Activated T-helper 2 cell treated with anti-CD3 and anti-CD28 coated beads, Interferon-gamma antibody, Interleukin-2, Interleukin-4, amounts not matched to agents 10 μg/mL and 5 μg/mL and 100 μg/mL, durations not matched to agents 14 hours and 24 hours and 36 hours (primary cell): Measurements from ENCODE around the gene MTF2. TPM values are rescaled to one million over a fixed set of nuclear protein-coding genes. Genes with fewer than 3 reads are reported as not detected.
A peak's percentile ranks its signal among the peaks of the same experiment; 100 is the strongest.

ENCODE experiments used
- DNase-seq: peaks from one replicate; pipeline ENCODE4 v3.0.0; 2021; ENCODE audit warnings: low spot score
- H3K27ac Mint-ChIP-seq: one replicate; pipeline ENCODE4 v1.8.0; 2021; ENCODE audit warnings: mixed read lengths
- H3K27me3 Mint-ChIP-seq: one replicate; pipeline ENCODE4 v1.8.0; 2021; ENCODE audit warnings: low read depth, mixed read lengths
- H3K36me3 Mint-ChIP-seq: one replicate; pipeline ENCODE4 v1.8.0; 2021; ENCODE audit warnings: low read depth, mixed read lengths
- H3K4me1 Mint-ChIP-seq: one replicate; pipeline ENCODE4 v1.8.0; 2021; ENCODE audit warnings: low read depth, mixed read lengths
- H3K4me3 Mint-ChIP-seq: one replicate; pipeline ENCODE4 v1.8.0; 2021; ENCODE audit warnings: low read depth, mild to moderate bottlenecking, moderate library complexity, mixed read lengths
- H3K9me3 Mint-ChIP-seq: one replicate; pipeline ENCODE4 v1.8.0; 2021; ENCODE audit warnings: mixed read lengths
- intact Hi-C: fragments of 100-400 bp; cut with micrococcal nuclease; formaldehyde crosslinking; loops from one replicate; pipeline ENCODE4 v1.15.1; 2023
- total RNA-seq: library from RNA; stranded (reverse); gene quantifications from 2 replicates; pipeline ENCODE4 v1.2.3, GENCODE V29; 2022

Gene MTF2
- total RNA-seq, 1 donor from 2014 or later, result 73.1 TPM

- H3K9me3 Mint-ChIP-seq, result no peaks in the 10 kb centered on the region
- H3K27me3 Mint-ChIP-seq, result no peaks in the 10 kb centered on the region
- intact Hi-C loops, result loop anchor here (1.0 to 10.0 kb wide), 5 partner anchors 38 to 666 kb away; partner anchors contain the start of genes DIPK1A and RPL5
- H3K27ac Mint-ChIP-seq, result peak within 1 kb of the TSS; percentile 99
- peaks cover 53% of the 10 kb centered on the region for H3K36me3 Mint-ChIP-seq
- peak within 1 kb of the TSS; percentile 97 for H3K4me3 Mint-ChIP-seq
- peaks cover 55% of the 10 kb centered on the region for H3K4me1 Mint-ChIP-seq
- no peak for DNase-seq
Observed at GRCh38 chr1:93180723-93181613, 101.9 kb downstream of the MTF2 start, which contains the start of gene CCDC18. Gene CCDC18, plus strand, starts transcription at chr1:93180724. Its CDS starts 2,638 bp downstream, at chr1:93183362.

- Mint-ChIP-seq H3K27me3 (no peaks in the 10 kb centered on the region), H3K4me1 (peaks cover 50% of the 10 kb centered on the region), H3K36me3 (peaks cover 48% of the 10 kb centered on the region), H3K27ac (no peak overlapping the region), H3K4me3 (no peak overlapping the region), H3K9me3 (no peaks in the 10 kb centered on the region)
- intact Hi-C loops, result loop anchor here (10.0 kb wide), 1 partner anchor 352 kb away; the partner anchor contains the start of gene RPL5
- no peak for DNase-seq
Observed at GRCh38 chr1:93186667-93187066, 107.6 kb downstream of the MTF2 start.

Other genes with a start within 250 kb of the MTF2 start
- gene RPL5, start 247.2 kb upstream of the MTF2 start, total RNA-seq, result 1,185 and 1,195 TPM in 2 replicates
- 22.9 and 23.0 TPM in 2 replicates for gene DIPK1A, start 117.8 kb upstream of the MTF2 start, total RNA-seq
- gene TMED5, start 101.1 kb downstream of the MTF2 start, total RNA-seq, result 58.6 and 60.4 TPM in 2 replicates
- 20.1 and 22.9 TPM in 2 replicates for gene CCDC18, start 101.4 kb downstream of the MTF2 start, total RNA-seq